Stimulated activated naive CD4-positive, alpha-beta T cell (primary cell): ENCODE measurements around the gene SPAG5.

ENCODE experiments used
- DNase-seq, 6 experiments: peaks; one replicate each; lab custom pipeline; 2025; lab: John Stamatoyannopoulos, UW

The SPAG5 gene

GRCh38 chr17:28573966-28574480 is 24.8 kb downstream of the SPAG5 start:
- DNase-seq, result no peak

- no peak for DNase-seq
Measured at GRCh38 chr17:28573521-28573920, 25.3 kb downstream of the SPAG5 start.

GRCh38 chr17:28573040-28573380 is 25.8 kb downstream of the SPAG5 start:
- no peak for DNase-seq

GRCh38 chr17:28572259-28573039 is 26.4 kb downstream of the SPAG5 start:
- DNase-seq, result no peak

GRCh38 chr17:28571361-28572122 is 27.3 kb downstream of the SPAG5 start, which contains the start of gene PIGS:
Gene PIGS, minus strand, starts transcription at chr17:28571524. Its CDS starts 28 bp downstream, at chr17:28571496.
- peak; percentile 73 to 90 (median 84) for DNase-seq

- peak in 5 of 6 experiments; percentile 21 to 59 (median 53) for DNase-seq
Measured at GRCh38 chr17:28570716-28571360, 28.0 kb downstream of the SPAG5 start.

- no peak for DNase-seq
Measured at GRCh38 chr17:28569446-28569845, 29.4 kb downstream of the SPAG5 start.

- DNase-seq, result no peak
Measured at GRCh38 chr17:28567604-28568003, 31.2 kb downstream of the SPAG5 start.

- DNase-seq, result no peak
Measured at GRCh38 chr17:28563475-28563874, 35.4 kb downstream of the SPAG5 start.

- no peak for DNase-seq
Measured at GRCh38 chr17:28555022-28555421, 43.8 kb downstream of the SPAG5 start.

GRCh38 chr17:28554565-28554964 is 44.3 kb downstream of the SPAG5 start:
- no peak for DNase-seq

GRCh38 chr17:28553000-28553505 is 45.8 kb downstream of the SPAG5 start:
- DNase-seq, result no peak

GRCh38 chr17:28552176-28552999 is 46.4 kb downstream of the SPAG5 start, which contains the start of gene UNC119:
Gene UNC119, minus strand, starts transcription at chr17:28552624. Its CDS starts 67 bp downstream, at chr17:28552557.
- DNase-seq, result peak; percentile 47 to 82 (median 74)

- peak in 3 of 6 experiments; percentile 23 to 32 (median 27) for DNase-seq
Measured at GRCh38 chr17:28551421-28552175, 47.2 kb downstream of the SPAG5 start.

GRCh38 chr17:28550858-28551257 is 48.0 kb downstream of the SPAG5 start:
- no peak for DNase-seq

GRCh38 chr17:28549236-28550132 is 49.3 kb downstream of the SPAG5 start:
- DNase-seq, result peak; percentile 40 to 66 (median 61)

- no peak for DNase-seq
Measured at GRCh38 chr17:28548417-28549130, 50.3 kb downstream of the SPAG5 start.

GRCh38 chr17:28547623-28548416 is 51.0 kb downstream of the SPAG5 start:
- peak; percentile 16 to 45 (median 26) for DNase-seq
